Lower leg skin (tissue), 4 donors: ENCODE measurements around the gene CCND2. TPM values are rescaled to one million over a fixed set of nuclear protein-coding genes. Genes with fewer than 3 reads are reported as not detected.

Experiments
- DNase-seq, 2 donors: peaks; one replicate each; pipeline ENCODE4 v3.0.0-alpha.2; 2019; ENCODE audit warnings: low spot score in 2 of 2
- H3K4me3 ChIP-seq: fragments of 200-600 bp; sonication (generic); 2 replicates; pipeline ENCODE4 v1.5.1; 2017; ENCODE audit warnings: mild to moderate bottlenecking, low read depth; ENCODE audit not compliant: poor library complexity, severe bottlenecking
- CTCF ChIP-seq, 3 donors: fragments of 450-650 bp; IDR thresholded peaks; one replicate each; pipeline ENCODE4 v1.5.1; 2016; ENCODE audit warnings: antibody characterized with exemption in 3 of 3, mild to moderate bottlenecking in 3 of 3, moderate library complexity in 2 of 3
- POLR2A ChIP-seq, 2 donors: fragments of 450-650 bp; IDR thresholded peaks; one replicate each; pipeline ENCODE4 v1.6.1; 2016 to 2017; ENCODE audit warnings: antibody characterized with exemption in 2 of 2, mild to moderate bottlenecking in 1 of 2, moderate library complexity in 1 of 2
- WGBS, 2 donors: methylation state at CpG; one replicate each; pipeline ENCODE4 v1.1.5; 2018; 5-methylcytosine and 5-hydroxymethylcytosine counted together
- intact Hi-C: fragments of 100-400 bp; cut with DNase I; formaldehyde crosslinking; loops from one replicate; pipeline ENCODE4 v1.15.0; 2023; ENCODE audit warnings: low total_unique reads
- total RNA-seq, 4 donors: library from RNA; depleted of rRNA; stranded (reverse); fragments of >200 nt; gene quantifications; one replicate each; pipeline ENCODE4 v1.1.0, GENCODE V29; 2016

Gene CCND2
- total RNA-seq, 4 donors from 2014 or later = 14.5 to 29.5 (median 26.6) TPM

- TF ChIP-seq CTCF (IDR thresholded peaks at IDR 0.05) (no peak), POLR2A (IDR thresholded peaks at IDR 0.05) (no peak)
- DNase-seq = peak in 1 of 2 donors; percentile 85
- intact Hi-C loops = no loop called here
- WGBS, 2 donors = 4 to 5% methylated on average over 26 of the region's 26 CpGs
- peak overlapping the region; percentile 15 for H3K4me3 ChIP-seq
These were observed 5.0 kb upstream of the CCND2 start for GRCh38 chr12:4268329-4269181.

GRCh38 chr12:4269279-4269991 is 4.1 kb upstream of the CCND2 start:
- DNase-seq = peak; percentile 72 to 95
- TF ChIP-seq POLR2A (IDR thresholded peaks at IDR 0.05) (no peak), CTCF (IDR thresholded peaks at IDR 0.05) (no peak)
- intact Hi-C loops = no loop called here
- H3K4me3 ChIP-seq = peak overlapping the region; percentile 20
- WGBS, 2 donors = 1 to 2% methylated on average over 66 to 71 of the region's 73 CpGs

- TF ChIP-seq CTCF (IDR thresholded peaks at IDR 0.05) = no peak
- TF ChIP-seq POLR2A (IDR thresholded peaks at IDR 0.05) = no peak
- peak in 1 of 2 donors; percentile 83 for DNase-seq
- H3K4me3 ChIP-seq = no peak overlapping the region
- 4 to 7% methylated on average over 39 of the region's 39 CpGs for WGBS, 2 donors
- intact Hi-C loops = loop anchor here (5.0 to 10.0 kb wide), 3 partner anchors 275 to 495 kb away; no protein-coding TSS in a partner anchor
These were observed 3.3 kb upstream of the CCND2 start for GRCh38 chr12:4270016-4270830.

GRCh38 chr12:4270831-4271716 is 2.5 kb upstream of the CCND2 start:
- 1 to 2% methylated on average over 37 to 52 of the region's 52 CpGs for WGBS, 2 donors
- intact Hi-C loops = loop anchor here (5.0 to 10.0 kb wide), 3 partner anchors 276 to 496 kb away; no protein-coding TSS in a partner anchor
- DNase-seq = peak; percentile 35 to 93
- H3K4me3 ChIP-seq = peak overlapping the region; percentile 10
- no peak for TF ChIP-seq CTCF (IDR thresholded peaks at IDR 0.05)
- no peak for TF ChIP-seq POLR2A (IDR thresholded peaks at IDR 0.05)
